ENCODE measurements around the gene SMARCC2.
"Not testable (repeated sequence)": the region's sequence is repeated elsewhere in the genome, so short reads cannot be mapped to it uniquely, and the experiment has no call there.

SMARCC2 gene

GRCh38 chr12:56158926-56159461 is 30.3 kb downstream of the SMARCC2 start:
- H3K36me3 ChIP-seq (ENCODE audit: control insufficient read depth, insufficient read depth, low read length) = peaks cover 32% of the 10 kb centered on the region

GRCh38 chr12:56158029-56158925 is 31.0 kb downstream of the SMARCC2 start, which contains the start of gene MYL6:
Gene MYL6 (plus strand): TSS chr12:56158359. CDS start chr12:56158402, 43 bp downstream.
- H3K36me3 ChIP-seq (ENCODE audit: control insufficient read depth, insufficient read depth, low read length) = peaks cover 32% of the 10 kb centered on the region
- peak within 1 kb of the TSS; percentile 91 for H3K4me3 ChIP-seq (replicated peaks; ENCODE audit: low read depth, low read length)
- peak; percentile 81 for DNase-seq (ENCODE audit: extremely low read depth, insufficient read length)

More at GRCh38 chr12:56158926-56159461, 30.3 kb downstream of the SMARCC2 start:
- DNase-seq (ENCODE audit: extremely low read depth, insufficient read length) = no peak
- Histone ChIP-seq H3K27me3 (replicated peaks; ENCODE audit: control insufficient read depth, insufficient read depth, low read length) (no peaks in the 10 kb centered on the region), H3K4me3 (replicated peaks; ENCODE audit: low read depth, low read length) (peak overlapping the region; percentile 91)
- TF ChIP-seq CTCF (IDR thresholded peaks at IDR 0.05; ENCODE audit: insufficient read depth, low read length, poor library complexity, severe bottlenecking) = no peak

GRCh38 chr12:56157201-56158028 is 31.9 kb downstream of the SMARCC2 start:
- H3K4me3 ChIP-seq (replicated peaks; ENCODE audit: low read depth, low read length) = peak overlapping the region; percentile 63
- peak; percentile 66 for TF ChIP-seq CTCF (IDR thresholded peaks at IDR 0.05; ENCODE audit: insufficient read depth, low read length, poor library complexity, severe bottlenecking)

More at GRCh38 chr12:56158029-56158925, 31.0 kb downstream of the SMARCC2 start, which contains the start of gene MYL6:
- no peaks in the 10 kb centered on the region for H3K27me3 ChIP-seq (replicated peaks; ENCODE audit: control insufficient read depth, insufficient read depth, low read length)
- no peak for TF ChIP-seq CTCF (IDR thresholded peaks at IDR 0.05; ENCODE audit: insufficient read depth, low read length, poor library complexity, severe bottlenecking)

GRCh38 chr12:56156464-56157200 is 32.7 kb downstream of the SMARCC2 start:
- H3K4me3 ChIP-seq (replicated peaks; ENCODE audit: low read depth, low read length) = peak overlapping the region; percentile 63
- not testable (repeated sequence) for DNase-seq (ENCODE audit: extremely low read depth, insufficient read length)

More at GRCh38 chr12:56157201-56158028, 31.9 kb downstream of the SMARCC2 start:
- Histone ChIP-seq H3K36me3 (ENCODE audit: control insufficient read depth, insufficient read depth, low read length) (peaks cover 26% of the 10 kb centered on the region), H3K27me3 (replicated peaks; ENCODE audit: control insufficient read depth, insufficient read depth, low read length) (no peaks in the 10 kb centered on the region)
- DNase-seq (ENCODE audit: extremely low read depth, insufficient read length) = peak; percentile 80

GRCh38 chr12:56155256-56155845 is 33.9 kb downstream of the SMARCC2 start:
- no peak overlapping the region for H3K4me3 ChIP-seq (replicated peaks; ENCODE audit: low read depth, low read length)
- DNase-seq (ENCODE audit: extremely low read depth, insufficient read length) = no peak
- TF ChIP-seq CTCF (IDR thresholded peaks at IDR 0.05; ENCODE audit: insufficient read depth, low read length, poor library complexity, severe bottlenecking) = no peak

More at GRCh38 chr12:56156464-56157200, 32.7 kb downstream of the SMARCC2 start:
- peaks cover 19% of the 10 kb centered on the region for H3K36me3 ChIP-seq (ENCODE audit: control insufficient read depth, insufficient read depth, low read length)
- not testable (repeated sequence) for H3K27me3 ChIP-seq (replicated peaks; ENCODE audit: control insufficient read depth, insufficient read depth, low read length)

More at GRCh38 chr12:56155256-56155845, 33.9 kb downstream of the SMARCC2 start:
- peaks cover 10% of the 10 kb centered on the region for H3K36me3 ChIP-seq (ENCODE audit: control insufficient read depth, insufficient read depth, low read length)
- no peaks in the 10 kb centered on the region for H3K27me3 ChIP-seq (replicated peaks; ENCODE audit: control insufficient read depth, insufficient read depth, low read length)

All from GM06990 (cell line).